ENCODE data around the gene KDM6A.
"Not testable (repeated sequence)": the region's sequence is repeated elsewhere in the genome, so short reads cannot be mapped to it uniquely, and the experiment has no call there.

DNA sequence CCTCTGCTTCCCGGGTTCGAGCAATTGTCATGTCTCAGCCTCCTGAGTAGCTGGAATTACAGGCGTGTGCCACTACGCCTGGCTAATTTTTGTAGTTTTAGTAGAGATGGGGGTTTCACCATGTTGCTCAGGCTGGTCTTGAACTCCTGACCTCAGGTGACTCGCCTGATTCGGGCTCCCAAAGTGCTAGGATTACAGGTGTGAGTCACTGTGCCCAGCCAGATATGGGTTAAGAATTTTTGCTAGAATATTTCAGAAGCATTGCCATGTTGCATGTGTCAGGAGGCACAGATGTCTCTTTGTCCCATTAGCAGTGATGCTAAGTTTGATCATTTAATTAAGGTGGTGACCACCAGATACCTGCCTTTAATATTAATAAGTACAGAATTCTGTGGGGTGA lies 22.1 kb upstream of the KDM6A start:
- TF ChIP-seq EZH2 (IDR thresholded peaks at IDR 0.05; ENCODE audit: low read length, missing control alignments) = not testable (repeated sequence)
- TF ChIP-seq, protein P1, sequence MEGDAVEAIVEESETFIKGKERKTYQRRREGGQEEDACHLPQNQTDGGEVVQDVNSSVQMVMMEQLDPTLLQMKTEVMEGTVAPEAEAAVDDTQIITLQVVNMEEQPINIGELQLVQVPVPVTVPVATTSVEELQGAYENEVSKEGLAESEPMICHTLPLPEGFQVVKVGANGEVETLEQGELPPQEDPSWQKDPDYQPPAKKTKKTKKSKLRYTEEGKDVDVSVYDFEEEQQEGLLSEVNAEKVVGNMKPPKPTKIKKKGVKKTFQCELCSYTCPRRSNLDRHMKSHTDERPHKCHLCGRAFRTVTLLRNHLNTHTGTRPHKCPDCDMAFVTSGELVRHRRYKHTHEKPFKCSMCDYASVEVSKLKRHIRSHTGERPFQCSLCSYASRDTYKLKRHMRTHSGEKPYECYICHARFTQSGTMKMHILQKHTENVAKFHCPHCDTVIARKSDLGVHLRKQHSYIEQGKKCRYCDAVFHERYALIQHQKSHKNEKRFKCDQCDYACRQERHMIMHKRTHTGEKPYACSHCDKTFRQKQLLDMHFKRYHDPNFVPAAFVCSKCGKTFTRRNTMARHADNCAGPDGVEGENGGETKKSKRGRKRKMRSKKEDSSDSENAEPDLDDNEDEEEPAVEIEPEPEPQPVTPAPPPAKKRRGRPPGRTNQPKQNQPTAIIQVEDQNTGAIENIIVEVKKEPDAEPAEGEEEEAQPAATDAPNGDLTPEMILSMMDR (conservative IDR thresholded peaks at IDR 0.05 in 1 of 2, IDR thresholded peaks at IDR 0.05 in 1 of 2; ENCODE audit: low read depth in 1 of 2, low read length in 2 of 2) = not testable (repeated sequence)
